ENCODE results near the gene PRCP. TPM values are rescaled to one million over a fixed set of nuclear protein-coding genes. Genes with fewer than 3 reads are reported as not detected.

The PRCP gene
- total RNA-seq, 1 experiment from 2014 or later: 57.0 TPM

DNA sequence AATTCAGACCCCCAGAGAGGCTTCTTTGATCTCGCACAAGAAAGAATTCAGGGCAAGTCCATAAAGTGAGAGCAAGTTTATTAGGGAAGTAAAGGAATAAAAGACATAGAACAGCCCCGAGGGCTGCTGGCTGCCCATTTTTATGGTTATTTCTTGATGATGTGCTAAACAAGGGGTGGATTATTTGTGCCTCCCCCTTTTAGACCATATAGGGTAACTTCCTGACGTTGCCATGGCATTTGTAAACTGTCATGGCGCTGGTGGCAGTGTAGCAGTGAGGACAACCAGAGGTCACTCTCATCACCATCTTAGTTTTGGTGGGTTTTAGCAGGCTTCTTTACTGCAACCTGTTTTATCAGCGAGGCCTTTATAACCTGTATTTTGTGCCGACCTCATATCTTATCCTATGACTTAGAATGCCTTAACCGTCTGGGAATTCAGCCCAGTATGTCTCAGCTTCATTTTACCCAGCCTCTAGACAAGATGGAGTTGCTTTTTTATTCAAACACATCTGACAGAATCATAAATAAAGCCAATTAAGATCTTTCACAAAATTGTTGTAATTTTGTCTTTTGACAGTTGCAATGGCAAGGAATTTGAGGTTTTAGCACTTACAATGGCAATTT, 8.9 kb upstream of the PRCP start:
- no TSS peak for BruUV-seq (replicated peaks)
- no peaks in the 10 kb centered on the region for H3K4me1 ChIP-seq (ENCODE audit: control insufficient read depth, insufficient read depth, low read length)
- no peak overlapping the region for H3K4me3 ChIP-seq (ENCODE audit: low read depth in 2 of 2, low read length in 2 of 2)
- no peak for TF ChIP-seq TCF7L2 (IDR thresholded peaks at IDR 0.05; ENCODE audit: low read depth, low read length)
- no peak for TF ChIP-seq SIN3A (IDR thresholded peaks at IDR 0.05; ENCODE audit: borderline replicate concordance, insufficient read depth, low read depth, low read length)
- no peak for TF ChIP-seq POLR2AphosphoS5 (IDR thresholded peaks at IDR 0.05; ENCODE audit: low read depth, low read length)
- TF ChIP-seq, protein P1, sequence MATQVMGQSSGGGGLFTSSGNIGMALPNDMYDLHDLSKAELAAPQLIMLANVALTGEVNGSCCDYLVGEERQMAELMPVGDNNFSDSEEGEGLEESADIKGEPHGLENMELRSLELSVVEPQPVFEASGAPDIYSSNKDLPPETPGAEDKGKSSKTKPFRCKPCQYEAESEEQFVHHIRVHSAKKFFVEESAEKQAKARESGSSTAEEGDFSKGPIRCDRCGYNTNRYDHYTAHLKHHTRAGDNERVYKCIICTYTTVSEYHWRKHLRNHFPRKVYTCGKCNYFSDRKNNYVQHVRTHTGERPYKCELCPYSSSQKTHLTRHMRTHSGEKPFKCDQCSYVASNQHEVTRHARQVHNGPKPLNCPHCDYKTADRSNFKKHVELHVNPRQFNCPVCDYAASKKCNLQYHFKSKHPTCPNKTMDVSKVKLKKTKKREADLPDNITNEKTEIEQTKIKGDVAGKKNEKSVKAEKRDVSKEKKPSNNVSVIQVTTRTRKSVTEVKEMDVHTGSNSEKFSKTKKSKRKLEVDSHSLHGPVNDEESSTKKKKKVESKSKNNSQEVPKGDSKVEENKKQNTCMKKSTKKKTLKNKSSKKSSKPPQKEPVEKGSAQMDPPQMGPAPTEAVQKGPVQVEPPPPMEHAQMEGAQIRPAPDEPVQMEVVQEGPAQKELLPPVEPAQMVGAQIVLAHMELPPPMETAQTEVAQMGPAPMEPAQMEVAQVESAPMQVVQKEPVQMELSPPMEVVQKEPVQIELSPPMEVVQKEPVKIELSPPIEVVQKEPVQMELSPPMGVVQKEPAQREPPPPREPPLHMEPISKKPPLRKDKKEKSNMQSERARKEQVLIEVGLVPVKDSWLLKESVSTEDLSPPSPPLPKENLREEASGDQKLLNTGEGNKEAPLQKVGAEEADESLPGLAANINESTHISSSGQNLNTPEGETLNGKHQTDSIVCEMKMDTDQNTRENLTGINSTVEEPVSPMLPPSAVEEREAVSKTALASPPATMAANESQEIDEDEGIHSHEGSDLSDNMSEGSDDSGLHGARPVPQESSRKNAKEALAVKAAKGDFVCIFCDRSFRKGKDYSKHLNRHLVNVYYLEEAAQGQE (IDR thresholded peaks at IDR 0.05; ENCODE audit: insufficient read depth in 1 of 2, low read depth in 2 of 2, low read length in 1 of 2): no peak
- TF ChIP-seq, protein P2, sequence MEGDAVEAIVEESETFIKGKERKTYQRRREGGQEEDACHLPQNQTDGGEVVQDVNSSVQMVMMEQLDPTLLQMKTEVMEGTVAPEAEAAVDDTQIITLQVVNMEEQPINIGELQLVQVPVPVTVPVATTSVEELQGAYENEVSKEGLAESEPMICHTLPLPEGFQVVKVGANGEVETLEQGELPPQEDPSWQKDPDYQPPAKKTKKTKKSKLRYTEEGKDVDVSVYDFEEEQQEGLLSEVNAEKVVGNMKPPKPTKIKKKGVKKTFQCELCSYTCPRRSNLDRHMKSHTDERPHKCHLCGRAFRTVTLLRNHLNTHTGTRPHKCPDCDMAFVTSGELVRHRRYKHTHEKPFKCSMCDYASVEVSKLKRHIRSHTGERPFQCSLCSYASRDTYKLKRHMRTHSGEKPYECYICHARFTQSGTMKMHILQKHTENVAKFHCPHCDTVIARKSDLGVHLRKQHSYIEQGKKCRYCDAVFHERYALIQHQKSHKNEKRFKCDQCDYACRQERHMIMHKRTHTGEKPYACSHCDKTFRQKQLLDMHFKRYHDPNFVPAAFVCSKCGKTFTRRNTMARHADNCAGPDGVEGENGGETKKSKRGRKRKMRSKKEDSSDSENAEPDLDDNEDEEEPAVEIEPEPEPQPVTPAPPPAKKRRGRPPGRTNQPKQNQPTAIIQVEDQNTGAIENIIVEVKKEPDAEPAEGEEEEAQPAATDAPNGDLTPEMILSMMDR (IDR thresholded peaks at IDR 0.05): no peak
- H3K27me3 ChIP-seq (ENCODE audit: control insufficient read depth, insufficient read depth, low read length): no peaks in the 10 kb centered on the region
- ChIA-PET CTCF (no interaction called here), POLR2A (no interaction called here)
- in situ Hi-C loops (cut with HindIII; ENCODE audit: low pct_unique_long_range_greater_than_20kb, low sequenced_read_pairs): no loop called here
- intact Hi-C loops (cut with micrococcal nuclease; ENCODE audit: unreplicated experiment): loop anchor here (5.0 to 10.0 kb wide), 4 partner anchors 163 to 376 kb away; partner anchors contain the start of genes CCDC90B, PCF11 and RAB30
- H3K9me3 ChIP-seq (ENCODE audit: control insufficient read depth, insufficient read depth, low read depth, low read length): no peaks in the 10 kb centered on the region; the same call in 1 of the 2 replicates
- no peak for ATAC-seq
- no peaks in the 10 kb centered on the region for H3K36me3 ChIP-seq (ENCODE audit: control insufficient read depth, insufficient read depth, low read length)
- DNase-seq (ENCODE audit: low read depth, low spot score): no peak
- no peak overlapping the region for H3K27ac ChIP-seq (ENCODE audit: low read length)

DNA sequence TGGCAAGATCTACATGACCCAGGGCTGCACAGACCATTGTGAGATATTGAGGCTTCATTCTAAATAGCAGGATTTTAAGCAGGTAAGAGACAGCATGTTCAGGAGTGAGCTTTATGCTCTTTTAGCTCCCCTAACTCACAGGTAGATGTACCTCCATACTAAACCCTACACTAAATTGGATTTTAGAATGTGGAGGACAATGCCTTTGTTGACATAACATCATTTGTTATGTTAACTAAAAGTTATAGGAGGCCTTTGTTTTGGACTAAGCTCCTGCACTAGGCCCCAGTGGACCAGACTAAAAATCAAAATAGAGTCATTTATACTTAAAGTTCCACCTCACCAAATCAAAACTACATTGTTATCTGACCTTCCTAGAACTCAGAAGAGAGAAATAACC, 8.1 kb upstream of the PRCP start:
- BruUV-seq (replicated peaks): no TSS peak
- intact Hi-C loops (cut with micrococcal nuclease; ENCODE audit: unreplicated experiment) (loop anchor here (5.0 to 10.0 kb wide), 4 partner anchors 164 to 376 kb away; partner anchors contain the start of genes CCDC90B, PCF11 and RAB30), in situ Hi-C loops (cut with HindIII; ENCODE audit: low pct_unique_long_range_greater_than_20kb, low sequenced_read_pairs) (no loop called here)
- H3K4me1 ChIP-seq (ENCODE audit: control insufficient read depth, insufficient read depth, low read length): no peaks in the 10 kb centered on the region
- H3K4me3 ChIP-seq (ENCODE audit: low read depth in 2 of 2, low read length in 2 of 2): no peak overlapping the region
- no peaks in the 10 kb centered on the region; the same call in 1 of the 2 replicates for H3K9me3 ChIP-seq (ENCODE audit: control insufficient read depth, insufficient read depth, low read depth, low read length)
- no peak overlapping the region for H3K27ac ChIP-seq (ENCODE audit: low read length)
- TF ChIP-seq, protein P2 (IDR thresholded peaks at IDR 0.05): no peak
- TF ChIP-seq POLR2AphosphoS5 (IDR thresholded peaks at IDR 0.05; ENCODE audit: low read depth, low read length) (no peak), TCF7L2 (IDR thresholded peaks at IDR 0.05; ENCODE audit: low read depth, low read length) (no peak)
- TF ChIP-seq, protein P1 (IDR thresholded peaks at IDR 0.05; ENCODE audit: insufficient read depth in 1 of 2, low read depth in 2 of 2, low read length in 1 of 2): no peak
- ChIA-PET POLR2A (no interaction called here), CTCF (no interaction called here)
- no peak for DNase-seq (ENCODE audit: low read depth, low spot score)
- H3K27me3 ChIP-seq (ENCODE audit: control insufficient read depth, insufficient read depth, low read length): no peaks in the 10 kb centered on the region
- H3K36me3 ChIP-seq (ENCODE audit: control insufficient read depth, insufficient read depth, low read length): no peaks in the 10 kb centered on the region
- ATAC-seq: no peak
